ENCODE results near the gene GSTO2. TPM values are rescaled to one million over a fixed set of nuclear protein-coding genes. Genes with fewer than 3 reads are reported as not detected.

Gene GSTO2
- total RNA-seq, 2 experiments from 2014 or later, result 1.6 TPM

GRCh38 chr10:104327745-104328645, 59.0 kb downstream of the GSTO2 start:
- H3K4me2 ChIP-seq (ENCODE audit: low read length), result no peak overlapping the region
- no TSS peak for BruUV-seq (replicated peaks)
- H4K20me1 ChIP-seq (ENCODE audit: insufficient read depth, low read length), result peaks cover 43% of the 10 kb centered on the region
- peaks cover 75% of the 10 kb centered on the region for H3K79me2 ChIP-seq (ENCODE audit: insufficient read depth, low read depth, low read length)
- TF ChIP-seq EZH2phosphoT487 (IDR thresholded peaks at IDR 0.05; ENCODE audit: borderline replicate concordance, low read depth, low read length), result no peak
- no peak for TF ChIP-seq CTCF (conservative IDR thresholded peaks at IDR 0.05; ENCODE audit: low read length)
- H3K9me3 ChIP-seq (ENCODE audit: low read length), result no peaks in the 10 kb centered on the region
- intact Hi-C loops (cut with micrococcal nuclease; ENCODE audit: unreplicated experiment), result no loop called here
- H3K27ac ChIP-seq (ENCODE audit: low read depth, low read length, poor library complexity, severe bottlenecking), result no peak overlapping the region
- no peak for DNase-seq (ENCODE audit: low spot score)
- H3K4me3 ChIP-seq (ENCODE audit: low read depth, low read length, poor library complexity, severe bottlenecking), result no peak overlapping the region
- H3K9me2 ChIP-seq (ENCODE audit: insufficient read depth, low read length), result no peaks in the 10 kb centered on the region
- peaks cover 43% of the 10 kb centered on the region for H3K4me1 ChIP-seq (ENCODE audit: insufficient read depth, low read length, poor library complexity, severe bottlenecking)
- peaks cover 22% of the 10 kb centered on the region; the same call in 1 of the 2 replicates for H3K36me3 ChIP-seq (ENCODE audit: insufficient read depth, low read length)
- H2AFZ ChIP-seq (ENCODE audit: low read length), result no peak overlapping the region
- ChIA-PET CTCF (ENCODE audit: unreplicated experiment) (no interaction called here), POLR2A (interaction anchor here (1.4 kb wide), 1 partner anchor 10 kb away, joined by 4 read pairs; the partner anchor contains the start of gene ITPRIP)

- no peaks in the 10 kb centered on the region for H3K9me2 ChIP-seq (ENCODE audit: insufficient read depth, low read length)
- H3K36me3 ChIP-seq (ENCODE audit: insufficient read depth, low read length), result peaks cover 25% of the 10 kb centered on the region; the same call in 1 of the 2 replicates
- no peak overlapping the region for H2AFZ ChIP-seq (ENCODE audit: low read length)
- H3K9me3 ChIP-seq (ENCODE audit: low read length), result no peaks in the 10 kb centered on the region
- H4K20me1 ChIP-seq (ENCODE audit: insufficient read depth, low read length), result peaks cover 47% of the 10 kb centered on the region
- DNase-seq (ENCODE audit: low spot score), result no peak
- POLR2A ChIA-PET, result interaction anchor here (1.4 kb wide), 1 partner anchor 9 kb away, joined by 4 read pairs; the partner anchor contains the start of gene ITPRIP
- BruUV-seq (replicated peaks), result no TSS peak
- H3K79me2 ChIP-seq (ENCODE audit: insufficient read depth, low read depth, low read length), result peaks cover 76% of the 10 kb centered on the region
- peak overlapping the region; percentile 53; the same call in 1 of the 2 replicates for H3K4me2 ChIP-seq (ENCODE audit: low read length)
- peaks cover 43% of the 10 kb centered on the region for H3K4me1 ChIP-seq (ENCODE audit: insufficient read depth, low read length, poor library complexity, severe bottlenecking)
- intact Hi-C loops (cut with micrococcal nuclease; ENCODE audit: unreplicated experiment), result no loop called here
- TF ChIP-seq CTCF (conservative IDR thresholded peaks at IDR 0.05; ENCODE audit: low read length), result no peak
- H3K27ac ChIP-seq (ENCODE audit: low read depth, low read length, poor library complexity, severe bottlenecking), result no peak overlapping the region
- H3K4me3 ChIP-seq (ENCODE audit: low read depth, low read length, poor library complexity, severe bottlenecking), result no peak overlapping the region
- CTCF ChIA-PET (ENCODE audit: unreplicated experiment), result no interaction called here
Measured at GRCh38 chr10:104328646-104328895, 59.6 kb downstream of the GSTO2 start.
